Measurements from ENCODE around the gene RAC3. TPM values are rescaled to one million over a fixed set of nuclear protein-coding genes. Genes with fewer than 3 reads are reported as not detected.

RAC3 gene
- total RNA-seq, 1 donor from 2014 or later, result 31.6 TPM

GRCh38 chr17:82007228-82007494 lies 24.3 kb upstream of the RAC3 start:
- no peak overlapping the region for H3K27ac ChIP-seq
- no peak overlapping the region for H2AFZ ChIP-seq (replicated peaks)
- no peak overlapping the region for H3K9ac ChIP-seq
- H3K79me2 ChIP-seq (ENCODE audit: low read depth), result no peaks in the 10 kb centered on the region
- Mint-ChIP-seq H3K36me3 (peaks cover 4% of the 10 kb centered on the region), H3K9me3 (no peaks in the 10 kb centered on the region), H3K4me3 (no peak overlapping the region), H3K27me3 (ENCODE audit: insufficient read depth, low read depth) (peaks cover 3% of the 10 kb centered on the region), H3K4me1 (peaks cover 11% of the 10 kb centered on the region), H3K27ac (no peak overlapping the region)
- no peaks in the 10 kb centered on the region for H3K36me3 ChIP-seq
- no peaks in the 10 kb centered on the region for H3K4me1 ChIP-seq
- H3K9me3 ChIP-seq (ENCODE audit: low read depth), result no peaks in the 10 kb centered on the region
- no peak for DNase-seq (ENCODE audit: low spot score)
- no peak for TF ChIP-seq EZH2phosphoT487 (IDR thresholded peaks at IDR 0.05)
- no peak for TF ChIP-seq CTCF (IDR thresholded peaks at IDR 0.05)
- no peak for TF ChIP-seq EZH2 (IDR thresholded peaks at IDR 0.05)
- no peak overlapping the region for H3K4me2 ChIP-seq
- no peaks in the 10 kb centered on the region for H3K27me3 ChIP-seq
- H3K4me3 ChIP-seq, result no peak overlapping the region
- no peaks in the 10 kb centered on the region for H3F3A ChIP-seq (ENCODE audit: low read depth)
- H4K20me1 ChIP-seq (ENCODE audit: low read depth), result peaks cover 4% of the 10 kb centered on the region

GRCh38 chr17:82007495-82008257 lies 23.8 kb upstream of the RAC3 start:
- Mint-ChIP-seq H3K4me1 (peaks cover 11% of the 10 kb centered on the region), H3K9me3 (no peaks in the 10 kb centered on the region), H3K27ac (no peak overlapping the region), H3K4me3 (no peak overlapping the region), H3K36me3 (peaks cover 4% of the 10 kb centered on the region), H3K27me3 (ENCODE audit: insufficient read depth, low read depth) (peaks cover 3% of the 10 kb centered on the region)
- H3K4me2 ChIP-seq, result no peak overlapping the region
- no peak for DNase-seq (ENCODE audit: low spot score)
- no peaks in the 10 kb centered on the region for H3K79me2 ChIP-seq (ENCODE audit: low read depth)
- no peaks in the 10 kb centered on the region for H3F3A ChIP-seq (ENCODE audit: low read depth)
- no peak for TF ChIP-seq EZH2 (IDR thresholded peaks at IDR 0.05)
- TF ChIP-seq CTCF (IDR thresholded peaks at IDR 0.05), result peak; percentile 15
- no peaks in the 10 kb centered on the region for H3K9me3 ChIP-seq (ENCODE audit: low read depth)
- H3K9ac ChIP-seq, result no peak overlapping the region
- no peaks in the 10 kb centered on the region for H3K4me1 ChIP-seq
- H3K4me3 ChIP-seq, result no peak overlapping the region
- no peaks in the 10 kb centered on the region for H3K27me3 ChIP-seq
- H4K20me1 ChIP-seq (ENCODE audit: low read depth), result peaks cover 4% of the 10 kb centered on the region
- no peak overlapping the region for H3K27ac ChIP-seq
- no peaks in the 10 kb centered on the region for H3K36me3 ChIP-seq
- no peak overlapping the region for H2AFZ ChIP-seq (replicated peaks)

- Histone ChIP-seq H3K9me3 (ENCODE audit: low read depth) (no peaks in the 10 kb centered on the region), H3K4me2 (no peak overlapping the region), H3K27me3 (no peaks in the 10 kb centered on the region), H3K27ac (no peak overlapping the region), H3K36me3 (no peaks in the 10 kb centered on the region), H4K20me1 (ENCODE audit: low read depth) (peaks cover 3% of the 10 kb centered on the region), H3K4me3 (no peak overlapping the region), H3F3A (ENCODE audit: low read depth) (no peaks in the 10 kb centered on the region), H3K9ac (no peak overlapping the region), H3K79me2 (ENCODE audit: low read depth) (no peaks in the 10 kb centered on the region), H3K4me1 (no peaks in the 10 kb centered on the region), H2AFZ (replicated peaks) (no peak overlapping the region)
- Mint-ChIP-seq H3K27me3 (ENCODE audit: insufficient read depth, low read depth) (no peaks in the 10 kb centered on the region), H3K9me3 (no peaks in the 10 kb centered on the region), H3K27ac (no peak overlapping the region), H3K36me3 (peaks cover 4% of the 10 kb centered on the region), H3K4me1 (peaks cover 9% of the 10 kb centered on the region), H3K4me3 (no peak overlapping the region)
- DNase-seq (ENCODE audit: low spot score), result no peak
- TF ChIP-seq CTCF (IDR thresholded peaks at IDR 0.05), result no peak
- TF ChIP-seq EZH2phosphoT487 (IDR thresholded peaks at IDR 0.05), result no peak
- no peak for TF ChIP-seq EZH2 (IDR thresholded peaks at IDR 0.05)
Observed at GRCh38 chr17:82008258-82008940, 23.1 kb upstream of the RAC3 start.
